Neural progenitor cell (in vitro differentiated cells): ENCODE data around the gene INO80. TPM values are rescaled to one million over a fixed set of nuclear protein-coding genes. Genes with fewer than 3 reads are reported as not detected.

Experiments
- DNase-seq: peaks from one replicate; pipeline ENCODE4 v3.0.0-alpha.2; 2016; ENCODE audit warnings: low spot score
- H2AFZ ChIP-seq: fragments of 200-600 bp; sonication (generic); replicated peaks from 2 replicates; pipeline ENCODE4 v1.6.1; 2016; ENCODE audit warnings: antibody characterized with exemption
- H3F3A ChIP-seq: fragments of 200-600 bp; sonication (generic); 2 replicates; pipeline ENCODE4 v1.6.1; 2016; ENCODE audit warnings: antibody characterized with exemption, low read depth
- H3K27ac ChIP-seq: fragments of 200-600 bp; sonication (generic); 2 replicates; pipeline ENCODE4 v1.5.1; 2016; ENCODE audit warnings: mild to moderate bottlenecking
- H3K27me3 ChIP-seq: fragments of 200-600 bp; sonication (generic); 2 replicates; pipeline ENCODE4 v1.6.1; 2016; ENCODE audit warnings: mild to moderate bottlenecking, moderate library complexity
- H3K36me3 ChIP-seq: fragments of 200-600 bp; sonication (generic); 2 replicates; pipeline ENCODE4 v1.5.1; 2016
- H3K4me1 ChIP-seq: fragments of 200-600 bp; sonication (generic); 2 replicates; pipeline ENCODE4 v1.6.1; 2016; ENCODE audit warnings: mixed run types
- H3K4me2 ChIP-seq: fragments of 200-600 bp; sonication (generic); 2 replicates; pipeline ENCODE4 v1.6.1; 2016
- H3K4me3 ChIP-seq: fragments of 200-600 bp; sonication (generic); 2 replicates; pipeline ENCODE4 v1.5.1; 2016
- H3K79me2 ChIP-seq: fragments of 200-600 bp; sonication (generic); 2 replicates; pipeline ENCODE4 v1.6.1; 2016; ENCODE audit warnings: low read depth
- H3K9ac ChIP-seq: fragments of 200-600 bp; sonication (generic); 2 replicates; pipeline ENCODE4 v1.6.1; 2016
- H3K9me3 ChIP-seq: fragments of 200-600 bp; sonication (generic); 2 replicates; pipeline ENCODE4 v1.5.1; 2016; ENCODE audit warnings: low read depth
- H4K20me1 ChIP-seq: fragments of 200-600 bp; sonication (generic); 2 replicates; pipeline ENCODE4 v1.6.1; 2016; ENCODE audit warnings: low read depth
- H3K27ac Mint-ChIP-seq: 3 replicates; pipeline ENCODE4 v1.8.0; 2021; ENCODE audit warnings: mixed read lengths
- H3K27me3 Mint-ChIP-seq: 2 replicates; pipeline ENCODE4 v1.8.0; 2022; ENCODE audit warnings: low read depth, mild to moderate bottlenecking, inconsistent platforms, moderate library complexity, mixed read lengths; ENCODE audit not compliant: insufficient read depth
- H3K36me3 Mint-ChIP-seq: 3 replicates; pipeline ENCODE4 v1.8.0; 2021; ENCODE audit warnings: mixed read lengths
- H3K4me1 Mint-ChIP-seq: 3 replicates; pipeline ENCODE4 v1.8.0; 2021; ENCODE audit warnings: mixed read lengths
- H3K4me3 Mint-ChIP-seq: 3 replicates; pipeline ENCODE4 v1.8.0; 2021; ENCODE audit warnings: mild to moderate bottlenecking, moderate library complexity, mixed read lengths
- H3K9me3 Mint-ChIP-seq: 3 replicates; pipeline ENCODE4 v1.8.0; 2020; ENCODE audit warnings: mixed read lengths
- CTCF ChIP-seq: fragments of 200-600 bp; sonication (generic); IDR thresholded peaks from 2 replicates; pipeline ENCODE4 v1.5.1; 2017; ENCODE audit warnings: antibody characterized with exemption, mild to moderate bottlenecking
- EZH2 ChIP-seq: fragments of 200-600 bp; sonication (generic); IDR thresholded peaks from 2 replicates; pipeline ENCODE4 v1.6.1; 2017; ENCODE audit warnings: antibody characterized with exemption, mild to moderate bottlenecking, moderate library complexity
- EZH2phosphoT487 ChIP-seq: fragments of 200-600 bp; sonication (generic); IDR thresholded peaks from 2 replicates; pipeline ENCODE4 v1.6.1; 2017; ENCODE audit warnings: antibody characterized with exemption
- total RNA-seq: library from RNA; depleted of rRNA; stranded (reverse); fragments of >200 nt; gene quantifications from 2 replicates; pipeline ENCODE4 v1.2.3, GENCODE V29; 2015; ENCODE audit warnings: low replicate concordance

The INO80 gene
- total RNA-seq, 1 donor from 2014 or later: 25.4 TPM

DNA sequence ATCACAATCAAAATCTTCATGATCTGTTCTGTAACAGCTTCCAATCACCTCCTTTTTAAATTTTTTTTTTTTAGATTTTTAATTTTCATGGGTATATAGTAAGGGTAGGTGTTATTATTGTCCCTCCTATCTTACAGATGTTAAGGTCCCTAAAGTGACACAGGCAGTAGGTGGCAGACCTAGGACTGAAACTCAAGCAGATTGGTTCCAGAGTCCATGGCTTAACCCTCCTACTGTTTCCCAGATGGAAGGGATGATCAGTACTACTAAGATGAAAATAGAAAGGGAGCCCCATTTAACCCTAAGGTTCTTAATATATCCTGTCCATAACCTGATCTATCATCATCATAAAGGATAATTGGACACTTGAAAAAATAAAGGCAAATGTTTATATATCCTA, 105.7 kb downstream of the INO80 start:
- Mint-ChIP-seq H3K27me3 (no peaks in the 10 kb centered on the region), H3K9me3 (no peaks in the 10 kb centered on the region), H3K36me3 (peaks cover 9% of the 10 kb centered on the region), H3K4me3 (no peak overlapping the region), H3K4me1 (no peaks in the 10 kb centered on the region), H3K27ac (no peak overlapping the region)
- H3K27ac ChIP-seq: no peak overlapping the region
- H3K4me1 ChIP-seq: no peaks in the 10 kb centered on the region
- peaks cover 11% of the 10 kb centered on the region for H3K36me3 ChIP-seq
- no peak overlapping the region for H3K4me2 ChIP-seq
- no peaks in the 10 kb centered on the region for H3K79me2 ChIP-seq
- no peaks in the 10 kb centered on the region for H3F3A ChIP-seq
- no peak overlapping the region for H3K4me3 ChIP-seq
- H3K9me3 ChIP-seq: no peaks in the 10 kb centered on the region
- TF ChIP-seq EZH2: no peak
- TF ChIP-seq CTCF: no peak
- no peak for TF ChIP-seq EZH2phosphoT487
- H3K9ac ChIP-seq: no peak overlapping the region
- no peak overlapping the region for H2AFZ ChIP-seq
- no peaks in the 10 kb centered on the region for H3K27me3 ChIP-seq
- H4K20me1 ChIP-seq: no peaks in the 10 kb centered on the region
- DNase-seq: no peak

GRCh38 chr15:41006479-41006878, 109.6 kb downstream of the INO80 start:
- Histone ChIP-seq H3K79me2 (no peaks in the 10 kb centered on the region), H4K20me1 (no peaks in the 10 kb centered on the region), H3K4me1 (no peaks in the 10 kb centered on the region), H3K27ac (no peak overlapping the region), H3K9me3 (no peaks in the 10 kb centered on the region), H3K4me3 (no peak overlapping the region), H3K36me3 (no peaks in the 10 kb centered on the region), H2AFZ (no peak overlapping the region), H3K27me3 (no peaks in the 10 kb centered on the region), H3F3A (no peaks in the 10 kb centered on the region), H3K4me2 (no peak overlapping the region), H3K9ac (no peak overlapping the region)
- Mint-ChIP-seq H3K4me1 (no peaks in the 10 kb centered on the region), H3K9me3 (no peaks in the 10 kb centered on the region), H3K4me3 (no peak overlapping the region), H3K36me3 (peaks cover 10% of the 10 kb centered on the region), H3K27me3 (no peaks in the 10 kb centered on the region), H3K27ac (no peak overlapping the region)
- TF ChIP-seq EZH2 (no peak), CTCF (no peak), EZH2phosphoT487 (no peak)
- no peak for DNase-seq

GRCh38 chr15:41004490-41004889, 111.6 kb downstream of the INO80 start:
- Mint-ChIP-seq H3K4me1 (no peaks in the 10 kb centered on the region), H3K36me3 (peaks cover 15% of the 10 kb centered on the region)
- no peak overlapping the region for H3K4me3 ChIP-seq

More at GRCh38 chr15:41004490-41004889, 111.6 kb downstream of the INO80 start:
- H3K27ac Mint-ChIP-seq: no peak overlapping the region
- no peaks in the 10 kb centered on the region for H3K9me3 Mint-ChIP-seq
- H2AFZ ChIP-seq: no peak overlapping the region
- H4K20me1 ChIP-seq: no peaks in the 10 kb centered on the region
- no peaks in the 10 kb centered on the region for H3F3A ChIP-seq
- H3K27ac ChIP-seq: no peak overlapping the region
- H3K4me3 Mint-ChIP-seq: no peak overlapping the region
- DNase-seq: no peak
- no peaks in the 10 kb centered on the region for H3K27me3 Mint-ChIP-seq
- TF ChIP-seq EZH2phosphoT487: no peak
- TF ChIP-seq CTCF: no peak
- TF ChIP-seq EZH2: no peak
- H3K4me1 ChIP-seq: no peaks in the 10 kb centered on the region
- no peaks in the 10 kb centered on the region for H3K79me2 ChIP-seq
- H3K27me3 ChIP-seq: no peaks in the 10 kb centered on the region
- no peaks in the 10 kb centered on the region for H3K9me3 ChIP-seq
- H3K36me3 ChIP-seq: no peaks in the 10 kb centered on the region
- H3K4me2 ChIP-seq: no peak overlapping the region
- H3K9ac ChIP-seq: no peak overlapping the region
